Loucy (cell line): ENCODE measurements around the gene ZDHHC21.

ENCODE experiments used
- CTCF ChIP-seq: fragments of 200-600 bp; sonication (generic); conservative IDR thresholded peaks from 2 replicates; pipeline ENCODE4 v1.5.1; 2014; ENCODE audit warnings: mild to moderate bottlenecking, antibody characterized with exemption, low read length
- EZH2phosphoT487 ChIP-seq: fragments of 200-600 bp; IDR thresholded peaks from 2 replicates; pipeline ENCODE4 v1.6.1; 2018; ENCODE audit warnings: antibody characterized with exemption, mild to moderate bottlenecking, moderate library complexity, borderline replicate concordance

GRCh38 chr9:14670718-14671117 is 22.5 kb downstream of the ZDHHC21 start:
- TF ChIP-seq CTCF (no peak), EZH2phosphoT487 (no peak)
